Measurements from ENCODE around the gene DNAAF6. TPM values are rescaled to one million over a fixed set of nuclear protein-coding genes. Genes with fewer than 3 reads are reported as not detected.

Gene DNAAF6
- polyA plus RNA-seq, 3 donors from 2014 or later, result not detected

DNA sequence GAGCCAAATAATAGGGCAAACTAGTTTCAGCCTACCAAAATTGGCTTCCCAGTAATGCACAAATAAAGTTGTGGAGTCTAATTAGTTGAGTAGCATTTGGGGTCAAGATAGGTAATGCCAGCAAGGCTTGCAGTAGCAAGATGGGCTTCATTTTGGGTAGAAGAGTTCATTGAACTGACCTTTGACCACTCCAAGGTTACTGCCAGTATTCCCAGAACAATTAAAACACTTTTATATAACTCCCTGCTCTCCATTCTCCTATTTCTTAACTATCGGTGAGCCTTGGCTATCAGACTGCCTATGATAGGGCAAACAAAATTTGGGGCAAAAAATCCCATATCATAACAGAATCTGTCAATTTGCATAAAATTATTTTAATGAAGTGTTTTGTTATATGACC is 7.1 kb downstream of the DNAAF6 start:
- Mint-ChIP-seq H3K36me3 (no peaks in the 10 kb centered on the region), H3K4me1 (no peaks in the 10 kb centered on the region), H3K27me3 (ENCODE audit: low read depth in 3 of 3) (peaks cover 4 to 8% (median 7%) of the 10 kb centered on the region in 3 donors), H3K9me3 (peaks cover 0 to 3% (median 0%) of the 10 kb centered on the region in 6 donors), H3K27ac (no peak overlapping the region), H3K4me3 (no peak overlapping the region)
- no peak for DNase-seq

DNA sequence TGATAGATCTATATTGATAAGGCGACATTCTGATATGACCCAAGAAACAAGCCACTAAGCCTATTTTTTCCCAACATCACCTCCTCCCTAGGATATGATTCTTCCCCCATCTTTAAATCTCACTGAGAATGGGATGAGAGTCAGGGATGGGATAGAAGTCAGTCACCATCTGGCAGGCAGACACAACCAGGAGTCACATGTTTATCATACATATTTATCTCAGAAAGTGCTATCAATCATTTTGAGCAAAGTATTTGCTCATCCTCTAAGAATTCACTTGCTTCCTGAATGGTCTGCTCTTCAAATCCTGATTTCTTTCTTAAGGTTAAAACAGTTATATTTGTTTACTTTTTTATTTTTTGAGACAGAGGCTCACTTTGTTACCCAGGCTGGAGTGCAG is 20.3 kb downstream of the DNAAF6 start:
- H3K4me1 Mint-ChIP-seq, result no peaks in the 10 kb centered on the region

DNA sequence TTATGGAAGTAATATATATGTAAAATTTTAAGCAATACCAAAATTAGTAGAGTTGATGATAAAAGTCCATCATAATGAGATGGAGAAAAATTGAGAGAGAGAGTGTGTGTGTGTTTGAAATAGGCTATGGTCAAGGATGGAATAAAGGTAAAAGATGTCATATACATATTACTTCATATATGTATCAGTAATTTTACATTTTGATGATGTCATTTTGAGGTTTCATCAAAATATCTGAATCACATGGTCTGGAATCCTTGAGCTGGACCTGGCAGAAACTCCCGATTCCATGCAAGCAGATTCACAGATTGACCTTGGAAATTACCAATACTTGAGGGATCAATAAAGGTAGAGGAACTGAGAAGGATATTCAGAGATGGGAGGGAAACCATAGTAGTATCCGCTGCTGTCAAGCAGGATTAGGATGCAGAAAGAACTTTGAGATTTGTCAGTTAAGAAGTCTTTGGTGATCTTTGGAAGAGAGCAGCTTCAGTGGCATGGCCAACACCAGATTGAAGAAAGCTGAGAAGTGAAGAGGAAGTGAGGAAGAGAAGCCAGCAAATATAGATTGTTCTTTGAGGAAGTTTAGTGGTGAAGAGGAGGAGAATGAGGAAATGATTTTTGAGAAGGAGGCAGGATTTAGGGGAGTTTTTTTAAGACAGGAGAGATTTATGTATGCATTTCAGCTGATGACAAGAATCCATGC is 21.5 kb downstream of the DNAAF6 start:
- Mint-ChIP-seq H3K4me3 (no peak overlapping the region), H3K9me3 (peaks cover 0 to 2% (median 0%) of the 10 kb centered on the region in 6 donors), H3K36me3 (no peaks in the 10 kb centered on the region), H3K27me3 (ENCODE audit: low read depth in 3 of 3) (peaks cover 0 to 22% (median 1%) of the 10 kb centered on the region in 3 donors), H3K27ac (no peak overlapping the region), H3K4me1 (no peaks in the 10 kb centered on the region)
- DNase-seq, result no peak

More for the DNA sequence above, 20.3 kb downstream of the DNAAF6 start:
- no peak overlapping the region for H3K27ac Mint-ChIP-seq
- H3K9me3 Mint-ChIP-seq, result peaks cover 0 to 2% (median 0%) of the 10 kb centered on the region in 6 donors
- no peak overlapping the region for H3K4me3 Mint-ChIP-seq
- no peak for DNase-seq
- no peaks in the 10 kb centered on the region for H3K36me3 Mint-ChIP-seq
- H3K27me3 Mint-ChIP-seq (ENCODE audit: low read depth in 3 of 3), result peaks cover 0 to 22% (median 1%) of the 10 kb centered on the region in 3 donors

DNA sequence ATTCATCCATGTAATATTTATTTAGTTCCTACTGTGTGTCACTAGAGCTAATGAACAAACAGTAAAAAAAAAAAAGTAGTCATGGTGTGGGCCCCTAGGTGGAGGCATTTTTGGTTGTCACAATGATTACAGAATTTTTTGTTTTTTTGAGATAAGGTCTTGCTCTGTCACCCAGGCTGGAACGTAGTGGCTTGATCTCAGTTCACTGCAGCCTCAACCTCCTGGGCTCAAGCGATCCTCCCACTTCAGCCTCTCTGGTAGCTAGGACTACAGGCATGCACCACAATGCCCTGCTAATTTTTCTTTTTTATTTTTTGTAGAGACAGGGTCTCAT is 22.0 kb downstream of the DNAAF6 start:
- Mint-ChIP-seq H3K36me3 (no peaks in the 10 kb centered on the region), H3K9me3 (peaks cover 0 to 2% (median 0%) of the 10 kb centered on the region in 6 donors), H3K27ac (no peak overlapping the region), H3K4me1 (no peaks in the 10 kb centered on the region), H3K4me3 (no peak overlapping the region), H3K27me3 (ENCODE audit: low read depth in 3 of 3) (peaks cover 0 to 22% (median 1%) of the 10 kb centered on the region in 3 donors)
- DNase-seq, result no peak

DNA sequence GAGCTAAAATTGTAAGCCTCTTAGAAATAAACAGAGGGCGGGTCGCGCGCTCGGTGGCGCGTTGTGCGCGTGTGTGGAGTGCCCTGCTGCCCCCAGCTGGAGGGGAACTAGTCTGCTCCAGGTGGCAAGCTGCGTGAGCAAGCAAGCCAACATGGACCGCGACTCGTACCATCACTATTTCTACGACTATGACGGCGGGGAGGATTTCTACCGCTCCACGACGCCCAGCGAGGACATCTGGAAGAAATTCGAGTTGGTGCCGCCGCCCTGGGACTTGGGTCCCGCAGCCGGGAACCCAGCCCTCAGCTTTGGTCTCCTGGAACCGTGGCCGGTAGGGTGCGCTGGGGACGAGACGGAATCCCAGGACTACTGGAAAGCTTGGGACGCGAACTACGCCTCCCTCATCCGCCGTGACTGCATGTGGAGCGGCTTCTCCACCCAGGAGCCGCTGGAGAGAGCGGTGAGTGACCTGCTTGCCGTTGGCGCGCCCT is 66.1 kb downstream of the DNAAF6 start:
- Mint-ChIP-seq H3K27me3 (ENCODE audit: low read depth in 3 of 3) (peaks cover 0 to 12% (median 4%) of the 10 kb centered on the region in 3 donors), H3K36me3 (no peaks in the 10 kb centered on the region), H3K27ac (no peak overlapping the region), H3K4me1 (no peaks in the 10 kb centered on the region), H3K4me3 (no peak overlapping the region), H3K9me3 (peaks cover 0 to 2% (median 0%) of the 10 kb centered on the region in 6 donors)
- DNase-seq, result no peak

DNA sequence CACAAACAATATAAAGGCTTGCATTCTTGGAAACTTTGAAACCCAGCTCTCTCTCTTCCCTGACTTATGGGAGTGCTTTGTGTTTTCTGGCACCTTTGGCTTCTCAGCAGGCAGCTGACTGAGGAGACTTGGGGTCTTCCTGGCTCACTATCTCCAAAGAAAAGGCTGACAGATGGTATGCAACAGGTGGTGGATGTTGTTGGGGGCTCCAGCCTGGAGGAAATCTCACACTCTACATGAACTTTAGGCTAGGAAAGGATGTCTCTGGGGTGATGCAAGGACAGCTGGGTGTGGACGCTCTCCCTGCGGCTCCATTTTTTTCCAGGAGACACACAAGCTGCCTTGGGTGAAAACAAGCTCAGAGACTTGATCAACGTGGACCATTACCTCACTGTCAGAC is 67.4 kb downstream of the DNAAF6 start:
- DNase-seq, result no peak
- Mint-ChIP-seq H3K4me1 (no peaks in the 10 kb centered on the region), H3K4me3 (no peak overlapping the region), H3K27me3 (ENCODE audit: low read depth in 3 of 3) (peaks cover 0 to 16% (median 6%) of the 10 kb centered on the region in 3 donors), H3K36me3 (no peaks in the 10 kb centered on the region), H3K9me3 (peaks cover 0 to 2% (median 0%) of the 10 kb centered on the region in 6 donors), H3K27ac (no peak overlapping the region)

DNA sequence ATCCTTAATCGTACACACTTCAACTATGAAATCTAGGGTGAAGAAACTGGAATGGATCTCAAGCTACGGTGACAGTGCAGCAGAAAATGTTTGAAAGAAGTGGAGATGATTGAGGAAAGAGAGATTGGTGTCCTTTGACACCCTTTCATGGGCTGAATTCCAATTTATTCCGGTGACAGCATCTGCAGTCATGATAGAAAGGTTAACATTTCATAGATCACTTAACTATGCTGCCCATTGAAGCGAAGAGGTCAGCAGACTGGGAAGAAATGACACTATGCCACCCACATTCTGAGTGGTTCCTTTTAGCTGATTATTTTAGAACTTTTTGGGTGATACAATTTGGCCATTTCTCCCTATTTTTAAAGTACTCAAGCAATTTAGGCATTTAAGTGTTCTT is 82.3 kb downstream of the DNAAF6 start:
- Mint-ChIP-seq H3K36me3 (no peaks in the 10 kb centered on the region), H3K27me3 (ENCODE audit: low read depth in 3 of 3) (peaks cover 0 to 7% (median 6%) of the 10 kb centered on the region in 3 donors)
- DNase-seq, result no peak

DNA sequence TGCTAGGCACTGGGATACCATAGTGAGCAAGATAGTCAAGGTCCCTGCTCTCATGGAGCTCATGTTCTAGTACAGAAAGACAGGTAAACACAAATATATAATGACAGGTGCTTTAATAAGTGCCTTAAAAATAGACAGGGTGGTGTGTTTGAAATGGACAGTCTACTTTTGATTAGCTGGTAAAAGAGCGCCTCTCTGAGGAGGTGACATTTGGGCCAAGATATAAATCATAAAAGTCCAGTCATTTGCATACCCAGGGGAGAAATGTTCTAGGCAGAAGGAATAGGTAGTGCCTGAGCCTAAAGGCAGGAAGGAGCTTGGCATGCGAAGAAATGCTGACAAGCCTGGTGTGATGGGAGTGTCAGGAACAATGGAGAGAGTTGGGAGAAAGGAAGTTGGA is 83.6 kb downstream of the DNAAF6 start:
- Mint-ChIP-seq H3K4me3 (no peak overlapping the region), H3K27me3 (ENCODE audit: low read depth in 3 of 3) (peaks cover 0 to 7% (median 6%) of the 10 kb centered on the region in 3 donors), H3K36me3 (no peaks in the 10 kb centered on the region), H3K9me3 (peaks cover 0 to 1% (median 0%) of the 10 kb centered on the region in 6 donors), H3K27ac (no peak overlapping the region), H3K4me1 (no peaks in the 10 kb centered on the region)
- DNase-seq, result no peak

More for the DNA sequence above, 82.3 kb downstream of the DNAAF6 start:
- Mint-ChIP-seq H3K4me3 (no peak overlapping the region), H3K4me1 (no peaks in the 10 kb centered on the region), H3K9me3 (peaks cover 0 to 1% (median 0%) of the 10 kb centered on the region in 6 donors), H3K27ac (no peak overlapping the region)

DNA sequence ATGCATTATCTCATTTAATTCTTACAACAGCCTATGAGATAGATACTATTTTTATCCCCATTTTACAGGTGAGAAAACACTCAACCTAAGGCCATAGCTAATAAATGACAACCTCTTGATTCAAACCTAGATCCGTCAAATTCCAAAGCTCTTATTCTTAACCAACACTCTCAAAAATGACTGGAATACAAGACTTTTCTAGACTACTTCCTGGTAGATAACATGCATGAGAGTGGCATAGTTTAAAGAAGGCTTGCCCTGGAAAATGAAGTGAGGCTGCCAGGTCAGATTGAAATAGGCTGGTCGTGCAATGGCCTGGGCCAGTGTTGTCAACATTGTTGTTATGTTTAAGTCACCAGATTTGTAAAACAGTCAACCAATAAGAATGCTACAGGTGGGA is 86.6 kb downstream of the DNAAF6 start:
- H3K4me1 Mint-ChIP-seq, result no peaks in the 10 kb centered on the region
- H3K36me3 Mint-ChIP-seq, result no peaks in the 10 kb centered on the region
- no peak overlapping the region for H3K4me3 Mint-ChIP-seq
- peaks cover 0 to 1% (median 0%) of the 10 kb centered on the region in 6 donors for H3K9me3 Mint-ChIP-seq
- DNase-seq, result no peak
- peaks cover 2 to 13% (median 7%) of the 10 kb centered on the region in 3 donors for H3K27me3 Mint-ChIP-seq (ENCODE audit: low read depth in 3 of 3)
- H3K27ac Mint-ChIP-seq, result no peak overlapping the region

Other genes with a start within 250 kb of the DNAAF6 start
- 1 to 10 TPM; 2.3 to 2.9 (median 2.5) TPM for gene MORC4, start 206.4 kb upstream of the DNAAF6 start, polyA plus RNA-seq
- gene RBM41, start 87.8 kb upstream of the DNAAF6 start, polyA plus RNA-seq, result 10 to 100 TPM in 2 of 3 donors, 1 to 10 TPM in 1; 7.7 to 16.7 (median 12.0) TPM
- 1 to 10 TPM in 2 of 3 donors, not detected in 1; 1.3 to 1.7 TPM for gene NUP62CL, start 178 bp upstream of the DNAAF6 start, polyA plus RNA-seq
- under 1 TPM in 1 of 3 donors, not detected in 2; 0.18 TPM for gene FRMPD3, start 243.0 kb downstream of the DNAAF6 start, polyA plus RNA-seq